Measurements from ENCODE around the gene POLE4.

The POLE4 gene

DNA sequence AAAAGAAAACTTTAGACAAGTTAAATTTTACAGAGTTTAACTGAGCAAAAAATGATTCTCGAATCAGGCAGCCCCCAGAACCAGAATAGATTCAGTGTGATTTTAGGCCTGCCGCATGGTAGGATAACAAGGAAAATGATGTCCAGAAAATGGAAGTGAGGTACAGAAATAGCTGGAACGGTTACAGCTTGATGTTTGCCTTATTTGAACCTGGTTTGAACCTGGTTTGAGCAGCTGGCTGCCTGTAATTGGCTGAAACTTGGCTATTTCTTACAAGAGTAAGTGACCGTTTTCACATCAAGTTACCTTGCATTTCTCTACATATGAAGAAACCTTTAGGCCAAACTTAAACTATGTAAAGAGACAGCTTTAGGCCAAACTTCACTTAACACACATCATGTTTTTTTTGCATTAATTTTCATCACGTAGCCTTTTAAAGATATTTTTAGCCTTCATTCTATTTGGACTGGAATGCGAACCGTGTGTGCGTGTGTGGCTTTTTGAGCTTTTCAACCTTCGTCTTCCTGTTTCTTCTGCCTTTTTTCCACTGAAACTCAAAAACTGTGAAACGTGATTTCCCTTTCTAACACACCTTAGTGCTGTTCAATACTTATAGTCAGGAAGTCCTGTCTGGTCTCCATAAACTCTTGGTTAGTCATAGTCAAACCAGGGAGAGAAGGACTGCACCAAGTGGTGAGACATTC, 4.5 kb upstream of the POLE4 start:
- no peak for DNase-seq

DNA sequence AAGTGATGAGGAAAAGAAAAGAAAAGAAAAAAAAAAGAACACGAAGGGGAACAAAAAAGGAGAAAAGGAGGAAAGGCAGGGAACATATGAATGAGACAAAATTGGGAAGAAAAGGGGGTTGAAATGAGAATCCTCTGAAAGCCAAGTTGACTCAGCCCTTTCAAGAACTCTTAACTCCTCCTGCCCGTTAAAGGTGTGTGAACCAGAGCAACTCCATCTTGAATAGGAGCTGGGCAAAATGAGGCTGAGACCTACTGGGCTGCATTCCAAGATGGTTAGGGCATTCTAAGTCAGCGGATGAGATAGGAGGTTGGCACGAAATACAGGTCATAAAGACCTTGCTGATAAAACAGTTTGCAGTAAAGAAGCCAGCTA, 4.0 kb upstream of the POLE4 start:
- Mint-ChIP-seq H3K27me3 (no peaks in the 10 kb centered on the region), H3K9me3 (peaks cover 0 to 28% of the 10 kb centered on the region in 2 donors), H3K27ac (no peak overlapping the region), H3K4me3 (peak overlapping the region in 1 of 2 donors; percentile 12), H3K4me1 (peaks cover 48% of the 10 kb centered on the region)
- no peak for DNase-seq
- no peak for ATAC-seq

More for the DNA sequence above, 4.5 kb upstream of the POLE4 start:
- H3K9me3 Mint-ChIP-seq: peaks cover 0 to 33% of the 10 kb centered on the region in 2 donors
- no peaks in the 10 kb centered on the region for H3K27me3 Mint-ChIP-seq
- peak overlapping the region in 1 of 2 donors; percentile 12 for H3K4me3 Mint-ChIP-seq
- no peak for ATAC-seq
- peaks cover 43% of the 10 kb centered on the region for H3K4me1 Mint-ChIP-seq
- H3K27ac Mint-ChIP-seq: peak overlapping the region in 1 of 2 donors; percentile 38

DNA sequence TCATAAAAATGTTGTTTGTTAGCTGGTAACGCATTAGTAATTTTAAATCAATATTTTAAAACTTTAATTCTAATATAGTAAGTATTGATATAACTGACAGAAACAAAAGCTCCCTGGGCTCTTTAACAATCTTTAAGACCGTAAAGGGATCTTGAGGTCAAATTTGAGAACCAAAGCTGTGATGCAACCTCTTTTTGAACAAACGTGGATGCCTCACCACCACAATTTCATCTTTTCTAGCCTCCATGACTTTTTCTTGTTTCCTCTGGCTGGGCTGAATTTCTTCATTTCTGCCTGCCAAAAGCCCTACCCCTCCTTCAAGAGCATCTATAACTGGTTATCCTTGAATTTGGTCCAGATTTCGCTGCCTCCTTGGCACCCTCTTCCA, 563 bp upstream of the POLE4 start:
- peak overlapping the region; percentile 81 to 94 for H3K27ac Mint-ChIP-seq
- DNase-seq (no peak), ATAC-seq (no peak)
- H3K9me3 Mint-ChIP-seq: peaks cover 0 to 13% of the 10 kb centered on the region in 2 donors
- H3K4me3 Mint-ChIP-seq: peak overlapping the region; percentile 73 to 79
- peaks cover 78% of the 10 kb centered on the region for H3K4me1 Mint-ChIP-seq
- H3K27me3 Mint-ChIP-seq: no peaks in the 10 kb centered on the region

DNA sequence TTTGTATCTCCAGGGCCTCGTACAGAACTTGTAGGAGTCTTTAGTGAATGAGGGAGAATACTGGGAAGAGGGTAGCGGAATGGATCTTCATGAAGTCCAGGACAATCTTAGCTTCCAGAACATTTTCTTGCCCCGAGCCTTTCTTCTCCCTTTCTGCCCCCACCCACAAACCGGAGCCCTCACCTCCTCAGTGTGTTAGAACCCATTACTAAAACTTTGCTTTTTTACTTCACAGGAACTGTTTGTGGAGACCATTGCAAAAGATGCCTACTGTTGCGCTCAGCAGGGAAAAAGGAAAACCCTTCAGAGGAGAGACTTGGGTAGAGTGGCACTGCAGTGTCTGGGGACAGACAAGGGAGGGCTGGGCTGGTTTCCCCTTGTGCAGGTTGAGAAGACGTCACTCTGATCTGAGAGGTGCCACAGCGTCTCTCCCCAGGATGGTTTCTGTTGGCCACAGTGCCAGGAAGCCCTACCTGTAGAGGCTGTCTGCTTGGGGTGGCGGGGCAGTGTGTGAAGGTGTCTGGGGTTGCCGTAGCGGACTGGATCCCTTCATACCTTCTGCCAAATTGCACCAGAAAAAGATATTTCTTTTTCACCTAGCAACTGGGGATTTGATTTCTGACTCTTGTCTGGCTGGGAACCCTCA, 786 bp downstream of the POLE4 start:
- H3K4me3 Mint-ChIP-seq: peak overlapping the region; percentile 73 to 79
- peaks cover 0 to 7% of the 10 kb centered on the region in 2 donors for H3K9me3 Mint-ChIP-seq
- no peaks in the 10 kb centered on the region for H3K27me3 Mint-ChIP-seq
- ATAC-seq: no peak
- peak in 1 of 2 donors; percentile 15 for DNase-seq
- H3K4me1 Mint-ChIP-seq: peaks cover 75% of the 10 kb centered on the region
- H3K27ac Mint-ChIP-seq: peak overlapping the region; percentile 71 to 77

DNA sequence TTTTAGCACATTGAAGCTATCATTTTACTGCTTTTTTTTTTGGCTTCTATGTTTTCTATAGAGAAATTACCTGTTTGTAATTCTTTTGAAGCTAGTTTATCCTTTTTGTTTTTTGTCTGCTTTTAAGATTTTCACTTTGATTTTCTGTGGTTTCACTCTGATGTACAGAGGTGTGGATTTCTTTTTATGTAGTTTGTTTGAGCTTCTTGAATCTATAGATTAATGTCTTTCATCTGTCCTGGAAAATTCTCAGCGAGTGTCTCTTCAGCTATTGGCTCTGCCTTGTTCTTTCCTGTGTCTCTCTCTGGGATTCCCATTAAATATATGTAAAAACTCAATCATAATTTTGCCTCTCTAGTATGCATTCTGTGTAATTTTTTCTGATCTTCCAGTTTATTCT, 8.4 kb downstream of the POLE4 start:
- DNase-seq: no peak
- H3K4me3 Mint-ChIP-seq: peak overlapping the region; percentile 5 to 38
- H3K27ac Mint-ChIP-seq: no peak overlapping the region

DNA sequence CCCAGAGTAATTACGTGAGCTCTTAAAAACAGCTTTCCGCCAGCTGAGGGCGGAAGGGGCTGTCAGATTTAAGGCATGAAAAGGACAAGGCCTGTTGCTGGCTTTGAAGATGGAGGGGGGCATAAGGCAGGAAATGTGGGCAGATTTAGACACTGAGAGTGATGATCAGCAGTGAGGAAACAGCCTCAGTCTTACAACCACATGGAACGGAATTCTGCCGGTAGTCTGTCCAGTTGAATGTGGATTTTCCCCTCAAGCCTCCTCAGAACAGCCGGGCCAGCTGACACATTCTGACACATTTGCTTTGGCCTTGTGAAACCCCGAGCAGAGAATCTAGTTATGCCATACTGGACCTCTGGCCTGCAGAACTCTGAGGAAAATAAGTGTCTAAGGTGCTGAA, 16.6 kb downstream of the POLE4 start:
- Mint-ChIP-seq H3K4me3 (no peak overlapping the region), H3K4me1 (no peaks in the 10 kb centered on the region), H3K9me3 (no peaks in the 10 kb centered on the region), H3K27ac (peak overlapping the region in 1 of 2 donors; percentile 46), H3K27me3 (no peaks in the 10 kb centered on the region)
- ATAC-seq (no peak), DNase-seq (no peak)

More for the DNA sequence above, 8.4 kb downstream of the POLE4 start:
- H3K4me1 Mint-ChIP-seq: peaks cover 25% of the 10 kb centered on the region
- peaks cover 5 to 15% of the 10 kb centered on the region in 2 donors for H3K9me3 Mint-ChIP-seq
- ATAC-seq: no peak
- H3K27me3 Mint-ChIP-seq: no peaks in the 10 kb centered on the region

DNA sequence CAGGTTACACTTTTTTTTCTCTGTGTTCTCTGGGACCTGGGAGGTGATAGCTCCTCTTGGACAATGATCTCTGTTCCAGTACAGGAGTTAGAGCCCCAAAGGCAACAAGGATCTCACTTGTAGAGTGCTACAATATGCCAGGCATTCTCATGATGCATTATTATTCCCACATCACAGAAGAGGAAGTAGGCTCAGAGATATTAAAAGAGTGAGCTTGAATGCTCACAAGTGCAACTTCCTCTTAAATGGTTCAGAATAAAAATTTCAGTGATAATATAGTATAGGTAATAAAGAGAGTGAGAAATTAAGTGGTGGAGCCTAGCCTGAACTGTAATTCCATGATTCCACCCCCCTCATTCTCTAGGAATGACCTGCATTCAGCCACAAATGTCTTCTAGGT, 21.4 kb downstream of the POLE4 start:
- DNase-seq (no peak), ATAC-seq (no peak)
- Mint-ChIP-seq H3K27me3 (no peaks in the 10 kb centered on the region), H3K4me1 (no peaks in the 10 kb centered on the region), H3K9me3 (no peaks in the 10 kb centered on the region), H3K4me3 (no peak overlapping the region), H3K27ac (no peak overlapping the region)

DNA sequence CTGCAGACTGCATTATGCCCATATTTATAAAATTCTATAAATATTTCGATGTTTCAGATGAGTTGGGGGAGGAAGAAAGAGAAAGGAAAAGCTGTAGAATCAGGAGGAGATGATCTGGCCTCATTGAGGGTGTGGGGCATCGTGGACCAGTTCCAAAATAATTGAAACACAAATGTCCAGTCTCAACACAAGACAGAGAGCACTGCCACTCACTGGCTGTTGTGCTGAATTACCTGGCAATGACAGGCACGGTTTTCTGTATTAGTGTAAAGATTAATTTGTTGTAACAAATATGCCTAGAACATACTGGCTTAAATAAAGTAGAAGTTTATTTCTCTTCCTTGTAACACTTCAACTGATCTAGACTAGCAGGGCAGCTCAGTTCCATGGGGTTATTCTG, 24.1 kb downstream of the POLE4 start:
- Mint-ChIP-seq H3K27ac (no peak overlapping the region), H3K9me3 (peaks cover 0 to 9% of the 10 kb centered on the region in 2 donors), H3K4me3 (no peak overlapping the region), H3K4me1 (no peaks in the 10 kb centered on the region), H3K27me3 (no peaks in the 10 kb centered on the region)
- ATAC-seq: no peak
- DNase-seq: no peak

DNA sequence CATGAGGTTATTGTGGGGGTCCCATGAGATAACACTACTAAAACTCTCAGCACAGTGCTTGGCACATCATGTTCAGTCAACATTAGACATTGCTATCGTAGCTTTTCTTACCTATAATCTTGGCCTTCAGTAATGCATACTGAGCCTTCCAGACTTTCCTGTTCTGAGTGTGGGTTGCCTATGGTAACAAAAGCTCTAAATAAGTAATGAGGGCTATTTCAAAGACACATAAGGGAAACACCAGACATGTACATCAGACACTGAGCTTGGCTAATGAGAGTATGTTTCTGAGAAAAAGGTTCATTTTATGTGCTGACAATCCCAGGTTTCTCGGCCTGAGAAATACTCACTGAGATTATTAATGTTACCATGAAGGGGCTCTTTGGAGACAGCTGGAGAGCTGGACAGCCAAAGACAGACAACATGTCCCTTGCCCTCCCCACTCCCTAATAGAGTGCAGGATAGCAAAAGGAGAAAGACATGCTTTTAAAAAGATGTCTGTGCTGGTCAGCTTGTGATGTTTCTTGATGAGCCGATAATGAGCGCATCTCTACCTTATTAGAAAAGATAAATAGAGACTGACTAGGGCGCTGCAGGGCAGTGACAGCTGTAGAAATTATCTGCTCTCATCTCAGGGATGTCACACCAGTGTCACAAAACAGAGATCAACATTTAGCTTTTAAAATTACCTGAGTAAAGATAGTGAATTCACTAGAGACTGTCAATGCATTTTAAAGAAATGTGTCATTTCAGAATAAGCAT, 25.4 kb downstream of the POLE4 start:
- H3K4me3 Mint-ChIP-seq: no peak overlapping the region
- H3K4me1 Mint-ChIP-seq: no peaks in the 10 kb centered on the region
- H3K27me3 Mint-ChIP-seq: no peaks in the 10 kb centered on the region
- peaks cover 0 to 9% of the 10 kb centered on the region in 2 donors for H3K9me3 Mint-ChIP-seq
- ATAC-seq: no peak
- H3K27ac Mint-ChIP-seq: no peak overlapping the region
- no peak for DNase-seq

DNA sequence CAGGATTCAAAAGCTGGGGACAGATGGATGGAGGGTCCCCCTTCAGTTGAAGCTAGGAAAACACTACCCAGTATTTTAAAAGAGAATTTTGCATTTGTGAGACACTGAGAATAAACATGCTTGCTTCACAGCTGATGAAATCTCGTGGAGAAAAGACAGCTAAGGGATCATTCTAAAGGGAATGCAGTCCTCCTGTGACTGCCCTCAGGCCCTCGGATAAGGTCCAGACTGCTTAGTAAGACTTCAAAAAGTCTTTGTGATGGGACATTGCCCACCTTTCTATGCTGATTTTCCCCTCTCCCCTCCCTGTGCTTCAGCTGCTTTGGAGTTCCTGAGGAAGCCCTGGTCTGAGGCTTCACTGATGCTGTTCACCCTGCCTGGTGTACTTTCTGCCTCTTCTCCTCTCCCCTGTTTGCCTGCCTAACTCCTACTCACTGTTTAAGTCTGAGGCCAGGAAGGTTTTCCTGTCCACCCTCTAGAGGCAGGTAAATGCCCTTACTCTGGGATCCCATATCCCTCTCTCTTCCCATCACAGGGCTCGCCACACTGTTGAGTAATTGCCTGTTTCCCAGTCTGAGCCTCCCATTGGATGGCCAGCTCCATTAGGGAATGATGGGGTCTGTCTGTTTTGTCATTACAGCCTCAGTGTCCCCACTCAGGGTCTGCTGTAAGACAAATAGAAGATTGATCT, 26.6 kb downstream of the POLE4 start:
- H3K27me3 Mint-ChIP-seq: no peaks in the 10 kb centered on the region

DNA sequence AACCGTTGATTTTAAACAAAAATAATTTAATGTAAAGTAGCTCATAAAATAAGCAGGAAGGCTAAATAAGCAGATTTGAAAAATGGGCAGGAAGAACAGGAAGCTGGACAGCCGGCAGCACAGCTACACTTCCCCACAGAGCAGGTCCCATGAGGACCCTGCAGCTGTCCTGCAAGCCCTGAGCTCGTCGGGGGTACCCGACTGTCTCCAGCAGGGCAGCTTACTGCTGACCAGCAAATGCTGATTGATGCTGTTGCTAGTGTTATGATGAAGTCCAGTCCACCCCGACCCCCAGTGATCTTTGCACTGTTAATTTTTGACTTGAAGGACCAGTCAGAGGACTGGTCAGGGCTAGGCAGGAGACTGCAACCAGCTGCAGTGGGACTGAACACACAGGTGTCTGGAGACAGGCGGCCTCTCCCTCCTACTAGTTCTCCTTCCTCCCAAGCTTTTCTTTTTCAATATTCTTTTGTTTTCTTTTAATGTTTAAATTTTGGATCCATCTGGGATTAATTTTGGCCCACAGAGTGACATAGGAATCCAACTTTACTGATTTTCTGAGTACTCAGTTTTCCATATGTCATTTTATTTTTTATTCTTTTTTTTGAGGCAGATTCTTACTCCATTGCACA, 27.7 kb downstream of the POLE4 start:
- peaks cover 0 to 9% of the 10 kb centered on the region in 2 donors for H3K9me3 Mint-ChIP-seq
- DNase-seq (no peak), ATAC-seq (no peak)
- H3K27ac Mint-ChIP-seq: no peak overlapping the region
- H3K27me3 Mint-ChIP-seq: no peaks in the 10 kb centered on the region
- H3K4me3 Mint-ChIP-seq: no peak overlapping the region
- no peaks in the 10 kb centered on the region for H3K4me1 Mint-ChIP-seq

More for the DNA sequence above, 26.6 kb downstream of the POLE4 start:
- Mint-ChIP-seq H3K4me3 (no peak overlapping the region), H3K4me1 (no peaks in the 10 kb centered on the region), H3K27ac (no peak overlapping the region), H3K9me3 (peaks cover 0 to 9% of the 10 kb centered on the region in 2 donors)
- ATAC-seq: no peak
- no peak for DNase-seq

DNA sequence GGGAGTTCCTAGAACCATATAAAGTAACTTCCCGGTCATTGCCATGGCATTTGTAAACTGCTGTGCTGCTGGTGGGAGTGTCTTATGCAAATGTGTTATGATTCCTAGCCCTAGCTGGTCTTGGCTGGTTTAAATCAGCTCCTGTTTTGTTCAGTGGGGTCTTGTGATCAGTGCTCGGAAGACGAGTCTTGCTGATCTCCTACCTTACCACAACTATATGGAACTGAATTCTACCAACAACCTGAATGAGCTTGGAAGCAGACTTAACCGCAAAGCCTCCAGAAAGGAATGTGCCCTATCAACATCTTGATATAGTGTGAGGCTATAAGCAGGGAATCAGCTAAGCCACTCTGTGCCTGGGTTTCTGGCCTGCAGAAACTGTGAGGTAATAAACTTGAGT, 33.5 kb downstream of the POLE4 start:
- H3K9me3 Mint-ChIP-seq: peaks cover 0 to 5% of the 10 kb centered on the region in 2 donors
- H3K4me3 Mint-ChIP-seq: no peak overlapping the region
- DNase-seq: no peak
- no peak overlapping the region for H3K27ac Mint-ChIP-seq
- no peak for ATAC-seq
- no peaks in the 10 kb centered on the region for H3K27me3 Mint-ChIP-seq
- H3K4me1 Mint-ChIP-seq: no peaks in the 10 kb centered on the region

DNA sequence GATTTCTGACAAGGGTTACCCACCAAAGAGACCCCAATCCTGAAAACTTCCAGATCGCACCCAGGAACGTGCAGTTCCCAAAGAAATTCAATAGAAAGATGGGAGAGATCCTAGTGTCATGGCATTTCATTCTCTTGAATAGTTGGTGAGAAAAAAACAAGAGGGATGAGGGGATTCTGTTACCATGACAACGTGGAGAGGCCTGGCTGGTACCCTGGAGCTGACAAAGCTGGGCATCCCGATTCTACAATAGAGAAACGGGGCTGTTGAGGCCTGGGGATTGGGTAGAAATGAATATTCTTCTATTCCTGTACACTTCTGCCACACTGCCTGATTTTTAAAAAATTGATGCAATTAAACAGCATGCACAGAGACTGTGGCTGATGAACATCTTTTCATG, 41.0 kb downstream of the POLE4 start:
- DNase-seq (no peak), ATAC-seq (no peak)
- Mint-ChIP-seq H3K9me3 (no peaks in the 10 kb centered on the region), H3K27me3 (no peaks in the 10 kb centered on the region), H3K4me1 (no peaks in the 10 kb centered on the region), H3K27ac (no peak overlapping the region), H3K4me3 (no peak overlapping the region)

DNA sequence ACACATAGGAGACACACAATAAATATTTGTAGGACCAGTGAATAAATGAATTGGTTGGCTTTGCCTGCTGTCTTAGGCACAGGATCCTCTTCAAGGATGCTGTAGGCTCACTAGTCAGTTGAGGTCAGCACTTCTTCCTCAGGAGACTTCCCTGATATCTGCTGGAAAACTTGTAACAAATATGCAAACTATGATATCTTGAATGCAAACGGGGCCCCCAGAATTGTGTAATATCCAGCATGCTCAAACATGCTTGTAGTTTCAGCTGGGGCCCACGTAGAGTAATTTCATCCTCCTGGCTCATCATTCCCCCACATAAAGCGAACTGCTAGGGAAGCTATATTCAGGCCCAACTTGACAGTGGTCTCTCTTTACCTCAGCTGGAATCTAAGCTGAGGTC, 43.6 kb downstream of the POLE4 start:
- Mint-ChIP-seq H3K4me1 (no peaks in the 10 kb centered on the region), H3K9me3 (no peaks in the 10 kb centered on the region), H3K27ac (no peak overlapping the region), H3K27me3 (no peaks in the 10 kb centered on the region), H3K4me3 (no peak overlapping the region)
- DNase-seq (no peak), ATAC-seq (no peak)

DNA sequence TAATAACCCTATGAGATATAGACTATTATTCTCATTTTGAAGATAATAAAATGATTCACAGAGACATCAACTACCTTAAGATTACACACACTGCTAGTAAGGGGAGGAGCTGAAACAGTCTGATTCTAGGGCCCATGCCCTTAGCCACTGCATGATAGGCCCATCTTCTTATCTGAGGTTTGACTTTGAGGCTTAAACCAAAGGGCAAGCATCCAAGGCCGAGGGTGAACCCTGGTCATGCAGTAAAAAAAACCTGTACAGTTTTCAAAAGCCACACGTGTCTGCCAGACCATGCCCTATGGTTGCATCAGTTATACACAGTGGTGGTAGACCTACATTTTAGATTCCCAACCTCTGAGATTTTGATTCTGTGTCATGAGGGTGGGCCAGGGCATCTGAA, 44.8 kb downstream of the POLE4 start:
- DNase-seq (no peak), ATAC-seq (no peak)
- no peaks in the 10 kb centered on the region for H3K27me3 Mint-ChIP-seq
- H3K4me3 Mint-ChIP-seq: no peak overlapping the region
- no peak overlapping the region for H3K27ac Mint-ChIP-seq
- no peaks in the 10 kb centered on the region for H3K4me1 Mint-ChIP-seq
- no peaks in the 10 kb centered on the region for H3K9me3 Mint-ChIP-seq
